ENCODE results near the gene GLRA2.

The GLRA2 gene

GRCh38 chrX:14712096-14712495 is 182.8 kb downstream of the GLRA2 start:
- Histone ChIP-seq H3K27me3 (ENCODE audit: low read length) (no peaks in the 10 kb centered on the region), H3K9me3 (ENCODE audit: insufficient read depth, low read length) (no peaks in the 10 kb centered on the region), H3K79me2 (ENCODE audit: insufficient read depth, low read length) (no peaks in the 10 kb centered on the region), H3K36me3 (ENCODE audit: low read length) (no peaks in the 10 kb centered on the region), H3K9me2 (replicated peaks; ENCODE audit: insufficient read depth, low read length) (no peaks in the 10 kb centered on the region), H3F3A (ENCODE audit: insufficient read depth) (no peaks in the 10 kb centered on the region), H3K4me2 (ENCODE audit: low read depth, low read length, poor library complexity, severe bottlenecking) (no peak overlapping the region), H2AFZ (ENCODE audit: low read depth, low read length, severe bottlenecking) (no peak overlapping the region), H3K4me3 (ENCODE audit: insufficient read depth, low read length, poor library complexity, severe bottlenecking) (no peak overlapping the region), H4K20me1 (ENCODE audit: low read depth, low read length) (no peaks in the 10 kb centered on the region), H3K9ac (ENCODE audit: low read length) (no peak overlapping the region), H3K27ac (ENCODE audit: low read depth, low read length) (no peak overlapping the region)
- TF ChIP-seq CTCF (IDR thresholded peaks at IDR 0.05; ENCODE audit: insufficient read depth, low read length, poor library complexity, severe bottlenecking) (no peak), EZH2phosphoT487 (conservative IDR thresholded peaks at IDR 0.05; ENCODE audit: low read length) (no peak)

GRCh38 chrX:14717949-14718348 is 188.6 kb downstream of the GLRA2 start:
- no peaks in the 10 kb centered on the region for H3K9me3 ChIP-seq (ENCODE audit: insufficient read depth, low read length)
- H3K36me3 ChIP-seq (ENCODE audit: low read length) = no peaks in the 10 kb centered on the region
- H3K27ac ChIP-seq (ENCODE audit: low read depth, low read length) = no peak overlapping the region
- no peaks in the 10 kb centered on the region for H3K27me3 ChIP-seq (ENCODE audit: low read length)
- H3K4me2 ChIP-seq (ENCODE audit: low read depth, low read length, poor library complexity, severe bottlenecking) = no peak overlapping the region
- H3K9ac ChIP-seq (ENCODE audit: low read length) = no peak overlapping the region
- H3F3A ChIP-seq (ENCODE audit: insufficient read depth) = no peaks in the 10 kb centered on the region
- no peak overlapping the region for H3K4me3 ChIP-seq (ENCODE audit: insufficient read depth, low read length, poor library complexity, severe bottlenecking)
- no peaks in the 10 kb centered on the region for H4K20me1 ChIP-seq (ENCODE audit: low read depth, low read length)
- no peaks in the 10 kb centered on the region for H3K79me2 ChIP-seq (ENCODE audit: insufficient read depth, low read length)
- no peak overlapping the region for H2AFZ ChIP-seq (ENCODE audit: low read depth, low read length, severe bottlenecking)
- no peaks in the 10 kb centered on the region for H3K9me2 ChIP-seq (replicated peaks; ENCODE audit: insufficient read depth, low read length)
- TF ChIP-seq EZH2phosphoT487 (conservative IDR thresholded peaks at IDR 0.05; ENCODE audit: low read length) = no peak
- no peak for TF ChIP-seq CTCF (IDR thresholded peaks at IDR 0.05; ENCODE audit: insufficient read depth, low read length, poor library complexity, severe bottlenecking)

- H3K9ac ChIP-seq (ENCODE audit: low read length) = no peak overlapping the region
- no peak overlapping the region for H2AFZ ChIP-seq (ENCODE audit: low read depth, low read length, severe bottlenecking)
- no peak overlapping the region for H3K4me2 ChIP-seq (ENCODE audit: low read depth, low read length, poor library complexity, severe bottlenecking)
- TF ChIP-seq EZH2phosphoT487 (conservative IDR thresholded peaks at IDR 0.05; ENCODE audit: low read length) (no peak), CTCF (IDR thresholded peaks at IDR 0.05; ENCODE audit: insufficient read depth, low read length, poor library complexity, severe bottlenecking) (no peak)
- H4K20me1 ChIP-seq (ENCODE audit: low read depth, low read length) = no peaks in the 10 kb centered on the region
- no peaks in the 10 kb centered on the region for H3K9me2 ChIP-seq (replicated peaks; ENCODE audit: insufficient read depth, low read length)
- H3K9me3 ChIP-seq (ENCODE audit: insufficient read depth, low read length) = no peaks in the 10 kb centered on the region
- H3K4me3 ChIP-seq (ENCODE audit: insufficient read depth, low read length, poor library complexity, severe bottlenecking) = no peak overlapping the region
- no peaks in the 10 kb centered on the region for H3K79me2 ChIP-seq (ENCODE audit: insufficient read depth, low read length)
- no peak overlapping the region for H3K27ac ChIP-seq (ENCODE audit: low read depth, low read length)
- no peaks in the 10 kb centered on the region for H3K36me3 ChIP-seq (ENCODE audit: low read length)
- no peaks in the 10 kb centered on the region for H3K27me3 ChIP-seq (ENCODE audit: low read length)
- no peaks in the 10 kb centered on the region for H3F3A ChIP-seq (ENCODE audit: insufficient read depth)
These were observed 189.1 kb downstream of the GLRA2 start for GRCh38 chrX:14718403-14718802.
